GM21723 (cell line): ENCODE results near the gene MTMR12.
"Not testable (repeated sequence)": the region's sequence is repeated elsewhere in the genome, so short reads cannot be mapped to it uniquely, and the experiment has no call there.

Source experiments
- ATAC-seq: cut with Tn5 transposase; IDR thresholded peaks from one replicate; pipeline ENCODE4 v1.9.1; 2021; ENCODE audit warnings: mild to moderate bottlenecking, moderate library complexity; ENCODE audit not compliant: unreplicated experiment

MTMR12 gene

GRCh38 chr5:32298059-32298415, 14.7 kb downstream of the MTMR12 start:
- peak; percentile 83 for ATAC-seq

DNA sequence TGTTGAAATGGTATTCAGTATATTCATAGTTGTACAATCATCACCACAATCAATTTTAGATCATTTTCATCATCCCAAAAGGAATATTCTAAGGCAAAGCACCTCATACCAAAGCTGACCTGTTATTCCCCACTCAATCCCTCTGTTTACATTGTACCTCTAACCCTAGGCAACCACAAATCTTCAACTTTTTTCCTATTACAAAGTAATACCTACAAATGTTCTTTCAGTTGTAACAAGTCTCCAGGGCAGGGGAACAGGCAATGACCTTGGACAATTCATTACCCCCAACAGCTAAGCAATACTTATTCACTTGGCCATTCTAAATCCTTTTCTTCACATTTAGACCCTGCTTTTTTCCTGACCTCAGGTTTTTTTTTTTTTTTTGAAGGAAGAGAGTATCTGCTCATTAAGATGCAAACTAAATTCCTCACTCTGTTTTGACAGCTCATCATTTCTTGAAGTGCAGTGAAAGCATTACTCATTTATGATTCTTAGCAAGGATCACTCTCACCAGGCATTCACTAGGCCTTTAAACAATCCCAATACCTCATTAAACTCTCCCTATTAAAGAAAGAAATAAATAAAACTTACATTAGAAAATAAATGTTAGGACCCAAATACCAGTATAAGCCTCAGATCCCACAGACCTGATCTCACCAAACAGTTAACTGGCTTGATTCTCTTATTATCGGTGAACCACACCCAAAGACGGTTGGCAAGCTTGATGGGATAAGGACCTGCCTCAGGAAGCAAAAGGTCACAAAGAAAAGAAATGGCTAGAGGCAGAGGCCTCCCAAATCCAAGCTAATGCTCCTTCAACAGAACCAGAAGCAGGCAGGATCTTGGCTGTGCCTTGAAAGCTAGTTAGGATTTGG, 15.3 kb downstream of the MTMR12 start:
- no peak for ATAC-seq

GRCh38 chr5:32295966-32296772, 16.6 kb downstream of the MTMR12 start:
- ATAC-seq, result not testable (repeated sequence)

- no peak for ATAC-seq
These were observed 21.1 kb downstream of the MTMR12 start for GRCh38 chr5:32291591-32291990.

- peak; percentile 60 for ATAC-seq
These were observed 21.8 kb downstream of the MTMR12 start for GRCh38 chr5:32290922-32291321.

- not testable (repeated sequence) for ATAC-seq
These were observed 22.2 kb downstream of the MTMR12 start for GRCh38 chr5:32290501-32290900.

DNA sequence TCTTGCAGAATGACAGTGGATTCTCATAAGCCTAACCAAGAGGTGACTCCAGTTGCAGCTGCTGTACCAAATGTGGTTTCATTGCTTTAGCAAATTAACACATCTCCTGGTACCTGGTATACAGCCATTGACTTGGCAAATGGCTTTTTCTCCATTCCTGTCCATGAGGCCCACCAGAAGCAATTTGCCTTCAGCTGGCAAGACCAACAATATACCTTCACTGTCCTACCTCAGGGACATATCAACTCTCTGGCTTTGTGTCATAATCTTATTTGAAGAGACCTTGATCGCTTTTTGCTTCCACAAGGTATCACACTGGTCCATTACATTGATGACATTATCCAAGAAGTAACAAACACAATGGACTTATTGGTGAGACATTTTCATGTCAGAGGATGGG, 22.8 kb downstream of the MTMR12 start:
- not testable (repeated sequence) for ATAC-seq

DNA sequence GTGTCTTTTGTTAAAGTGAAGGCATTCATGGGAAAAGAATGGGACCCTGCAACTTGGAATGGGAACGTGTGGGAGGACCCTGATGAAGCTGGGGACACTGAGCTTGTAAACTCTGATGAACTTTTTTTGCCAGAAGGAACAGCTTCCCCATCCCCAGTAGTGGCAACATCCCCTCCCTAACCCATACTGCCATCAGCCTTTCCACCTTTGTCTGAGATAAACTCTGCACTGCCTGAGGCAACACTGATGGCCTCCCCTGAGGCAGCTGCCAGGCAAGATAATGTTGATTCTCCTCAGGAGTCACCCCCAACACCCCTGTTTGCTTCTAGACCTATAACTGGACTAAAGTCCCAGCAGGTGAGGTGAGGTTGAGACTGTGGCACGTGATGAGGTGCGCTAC, 24.6 kb downstream of the MTMR12 start:
- not testable (repeated sequence) for ATAC-seq

DNA sequence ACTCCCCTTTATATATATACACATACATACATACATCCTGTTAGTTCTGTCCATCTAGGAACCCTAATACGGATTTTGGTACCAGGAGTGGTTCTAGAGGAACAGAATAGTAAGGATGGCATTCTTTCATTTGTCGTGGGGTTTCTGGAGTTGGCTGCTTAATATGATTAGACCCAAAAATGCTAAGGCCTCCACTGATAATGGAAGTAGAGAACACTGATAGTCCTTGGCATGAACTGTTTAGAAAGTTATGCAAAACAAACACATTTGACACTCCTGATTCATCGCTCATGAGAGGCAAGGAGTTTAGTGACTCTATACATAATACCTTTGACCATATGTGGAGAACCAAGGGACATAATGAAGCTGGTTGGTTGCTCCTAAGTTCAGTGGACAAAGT, 25.2 kb downstream of the MTMR12 start:
- not testable (repeated sequence) for ATAC-seq

GRCh38 chr5:32285510-32286138, 27.1 kb downstream of the MTMR12 start:
- no peak for ATAC-seq

DNA sequence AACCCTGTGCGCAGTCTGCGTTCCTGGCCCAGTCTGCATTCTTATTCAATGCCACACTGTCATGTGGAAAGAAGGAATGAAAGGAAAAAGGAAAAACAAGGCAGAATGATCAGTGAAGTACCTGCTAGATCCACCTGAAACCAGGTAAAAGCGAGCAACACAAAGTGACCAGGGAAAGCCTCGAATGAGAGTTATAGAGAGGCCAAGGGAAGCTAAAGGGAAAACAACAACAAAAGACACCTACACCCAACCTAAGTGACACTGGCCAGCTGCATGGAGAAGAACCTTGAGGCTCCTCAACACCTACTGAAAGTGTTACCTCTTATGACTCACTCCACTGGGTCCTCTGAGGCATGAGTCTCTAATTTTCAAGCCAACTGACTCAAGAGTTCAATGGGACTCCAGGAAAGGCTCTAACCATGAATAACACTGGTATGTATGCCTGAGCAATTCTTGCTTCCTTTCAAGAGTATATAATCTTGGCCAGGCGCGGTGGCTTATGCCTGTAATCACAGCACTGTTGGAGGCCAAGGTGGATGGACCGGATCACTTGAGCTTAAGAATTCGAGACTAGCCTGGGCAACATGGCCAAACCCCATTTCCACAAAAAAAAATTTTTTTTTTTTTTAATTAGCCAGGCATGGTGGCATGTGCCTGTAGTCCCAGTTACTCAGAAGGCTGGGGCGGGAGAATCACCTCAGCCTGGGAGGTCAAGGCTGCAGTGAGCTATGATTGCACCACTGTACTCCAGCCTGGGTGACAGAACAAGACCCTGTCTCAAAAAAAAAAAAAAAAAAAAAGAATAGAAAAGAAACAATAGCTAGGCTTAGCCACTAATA, 29.0 kb downstream of the MTMR12 start:
- peak; percentile 46 for ATAC-seq

DNA sequence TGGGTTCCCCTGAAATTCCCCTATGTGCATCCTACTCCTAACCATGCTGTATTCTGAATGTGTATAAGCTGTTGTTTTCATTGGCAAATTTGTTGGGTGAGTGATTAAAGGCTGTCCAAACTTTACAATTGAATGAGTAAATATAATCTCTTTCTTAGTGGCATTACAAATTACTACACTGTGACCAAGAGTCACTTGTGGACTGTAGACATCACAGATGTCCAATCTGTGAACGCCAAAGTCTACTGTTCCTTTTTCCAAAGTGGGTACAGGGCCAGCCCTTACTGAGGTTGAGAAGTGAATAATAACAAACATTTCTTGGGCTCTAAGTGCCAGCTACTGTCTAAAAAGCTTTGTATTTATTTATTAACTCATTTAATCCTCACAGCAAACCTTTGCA, 29.7 kb downstream of the MTMR12 start:
- no peak for ATAC-seq

GRCh38 chr5:32282633-32283032, 30.1 kb downstream of the MTMR12 start:
- ATAC-seq, result no peak

- ATAC-seq, result not testable (repeated sequence)
These were observed 31.2 kb downstream of the MTMR12 start for GRCh38 chr5:32281378-32282133.

DNA sequence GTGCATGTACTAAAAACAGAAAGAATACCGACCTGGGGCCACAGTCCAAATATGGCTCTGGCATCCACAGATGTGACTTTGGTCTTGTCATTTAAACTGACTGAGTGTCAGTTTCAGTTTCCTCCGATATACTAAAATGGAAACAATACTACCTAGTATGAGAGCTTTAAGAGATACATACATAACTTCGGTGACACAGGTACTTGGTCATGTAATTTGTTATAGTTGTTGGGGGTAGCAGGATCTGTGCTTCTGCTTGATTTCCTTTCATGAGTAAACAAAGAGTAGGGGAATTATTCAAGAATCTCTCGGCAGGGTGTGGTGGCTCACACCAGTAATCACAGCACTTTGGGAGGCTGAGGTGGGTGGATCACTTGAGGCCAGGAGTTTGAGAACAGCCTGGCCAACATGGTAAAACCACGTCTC, 32.1 kb downstream of the MTMR12 start:
- peak; percentile 90 for ATAC-seq

- no peak for ATAC-seq
These were observed 33.0 kb downstream of the MTMR12 start for GRCh38 chr5:32279786-32280185.

DNA sequence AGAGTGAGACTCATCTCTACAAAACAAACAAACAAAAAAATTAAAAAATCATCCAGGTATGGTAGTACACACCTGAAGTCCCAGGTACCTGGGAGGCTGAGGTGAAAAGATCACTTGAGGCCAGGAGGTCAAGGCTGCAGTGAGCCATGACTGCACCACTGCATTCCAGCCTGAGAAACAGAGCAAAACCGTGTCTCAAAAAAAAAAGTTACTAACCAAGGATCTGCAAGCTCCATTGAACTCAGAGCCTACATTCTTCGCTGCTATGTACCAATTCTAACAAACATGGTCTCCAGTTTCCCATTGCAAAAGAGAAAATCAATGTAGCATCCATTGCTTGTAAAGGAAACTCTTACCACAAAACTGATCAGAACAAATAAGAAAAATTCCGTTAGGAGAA, 33.5 kb downstream of the MTMR12 start:
- ATAC-seq, result no peak

DNA sequence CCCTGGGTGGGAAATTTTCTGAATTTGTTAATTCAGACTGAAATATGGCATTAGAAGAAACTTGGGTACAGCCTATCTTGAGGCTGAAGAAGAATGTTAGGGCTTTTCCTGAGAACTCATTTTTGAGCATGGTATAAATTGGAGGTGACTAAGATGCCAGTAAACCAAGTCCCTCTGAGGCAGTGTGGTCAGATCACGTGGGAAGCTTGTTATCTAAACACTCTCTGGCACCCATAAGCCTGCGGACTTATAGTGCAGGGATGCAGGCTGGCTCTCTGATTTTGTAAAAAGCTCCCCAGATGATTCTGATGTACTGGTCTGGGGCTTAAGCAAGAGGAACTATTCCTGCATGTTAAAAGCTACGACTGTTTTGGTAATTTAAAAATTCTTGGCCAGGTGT, 34.3 kb downstream of the MTMR12 start:
- no peak for ATAC-seq

- no peak for ATAC-seq
These were observed 34.9 kb downstream of the MTMR12 start for GRCh38 chr5:32277798-32278197.
